Lung (tissue), 12 donors: ENCODE measurements around the gene ZNF267. TPM values are rescaled to one million over a fixed set of nuclear protein-coding genes. Genes with fewer than 3 reads are reported as not detected.
"Not testable (repeated sequence)": the region's sequence is repeated elsewhere in the genome, so short reads cannot be mapped to it uniquely, and the experiment has no call there.

Experiments
- ATAC-seq: fragments of 200-7000 bp; cut with Tn5 transposase; one replicate; pipeline ENCODE4 v1.9.1; 2020; ENCODE audit warnings: moderate number of reproducible peaks; ENCODE audit not compliant: insufficient read depth, low FRiP score
- DNase-seq, 3 donors: peaks; one replicate each; pipeline ENCODE4 v3.0.0-alpha.2; 2013 to 2017
- H3K27ac ChIP-seq, 2 donors: one replicate each; pipeline ENCODE4 v1.5.1; 2013; ENCODE audit warnings: mild to moderate bottlenecking in 2 of 2, moderate library complexity in 2 of 2, control low read depth in 1 of 2, inconsistent platforms in 1 of 2, low read depth in 1 of 2, low read length in 1 of 2
- H3K27me3 ChIP-seq, 3 donors: one replicate each; pipeline ENCODE4 v1.5.1; 2013; ENCODE audit warnings: low read length in 2 of 3; ENCODE audit not compliant: control insufficient read depth in 3 of 3, insufficient read depth in 3 of 3
- H3K36me3 ChIP-seq, 4 donors: one replicate each; pipeline ENCODE4 v1.5.1; 2013; ENCODE audit warnings: low read length in 4 of 4, mild to moderate bottlenecking in 1 of 4, moderate library complexity in 1 of 4; ENCODE audit not compliant: control insufficient read depth in 4 of 4, insufficient read depth in 4 of 4
- H3K4me1 ChIP-seq, 5 donors: one replicate each; pipeline ENCODE4 v1.5.1; 2013; ENCODE audit warnings: low read length in 5 of 5, mild to moderate bottlenecking in 2 of 5, moderate library complexity in 1 of 5; ENCODE audit not compliant: control insufficient read depth in 5 of 5, insufficient read depth in 5 of 5
- H3K4me3 ChIP-seq: one replicate; pipeline ENCODE4 v1.5.1; 2013; ENCODE audit warnings: mild to moderate bottlenecking, control low read depth, moderate library complexity
- H3K9ac ChIP-seq, 2 donors: one replicate each; pipeline ENCODE4 v1.5.1; 2013; ENCODE audit warnings: low read length in 2 of 2, control low read depth in 1 of 2; ENCODE audit not compliant: insufficient read depth in 1 of 2
- H3K9me3 ChIP-seq, 4 donors: one replicate each; pipeline ENCODE4 v1.5.1; 2013; ENCODE audit warnings: low read length in 3 of 4, mild to moderate bottlenecking in 1 of 4, moderate library complexity in 1 of 4; ENCODE audit not compliant: control insufficient read depth in 4 of 4, insufficient read depth in 3 of 4
- CTCF ChIP-seq: IDR thresholded peaks from 2 replicates; pipeline ENCODE4 v1.5.1; 2012; ENCODE audit warnings: mild to moderate bottlenecking; ENCODE audit errors: control extremely low read depth, extremely low read depth
- WGBS, 2 donors: extraction: QIAGEN DNeasy Blood & Tissue Kit; methylation state at CpG; one replicate each; pipeline ENCODE4 v1.1.7; 2013; 5-methylcytosine and 5-hydroxymethylcytosine counted together
- polyA plus RNA-seq, 2 donors: library from polyadenylated mRNA; stranded (reverse); fragments of 200-250 nt; gene quantifications; one replicate each; pipeline ENCODE4 v1.2.1, GENCODE V29; 2013
- total RNA-seq, 2 donors: library from RNA; depleted of rRNA in 1 of 2; stranded (reverse); fragments of >200 nt in 1 of 2; gene quantifications; one replicate each; pipeline ENCODE4 v1.2.1, GENCODE V29; 2014 to 2021
- donor health status: control.
- donor health status: control.
- donor health status: Bipolar disorder and iron deficiency.
- donor health status: healthy.
- donor health status: DM: yes; HTN: yes; CAD: no.

ZNF267 gene
- total and polyA plus RNA-seq, 4 donors, result 5.6 to 20.6 (median 20.5) TPM

- no peak for TF ChIP-seq CTCF
- Histone ChIP-seq H3K27ac (no peak overlapping the region), H3K36me3 (no peaks in the 10 kb centered on the region), H3K9me3 (peaks cover 0 to 27% (median 7%) of the 10 kb centered on the region in 4 donors), H3K4me1 (no peaks in the 10 kb centered on the region), H3K9ac (no peak overlapping the region), H3K27me3 (no peaks in the 10 kb centered on the region), H3K4me3 (no peak overlapping the region)
- DNase-seq (no peak), ATAC-seq (no peak)
- WGBS, 2 donors, result 61 to 76% methylated on average over 7 of the region's 7 CpGs
Observed at GRCh38 chr16:31842864-31843263, 30.7 kb upstream of the ZNF267 start.

GRCh38 chr16:31848572-31848971 lies 25.0 kb upstream of the ZNF267 start:
- H3K4me3 ChIP-seq, DNase-seq, H3K27me3 ChIP-seq, H3K4me1 ChIP-seq, H3K27ac ChIP-seq, ATAC-seq, H3K36me3 ChIP-seq, H3K9ac ChIP-seq: not testable (repeated sequence)
- 88 to 90% methylated on average over 2 of the region's 2 CpGs for WGBS, 2 donors
- H3K9me3 ChIP-seq, result peaks cover 0 to 25% (median 10%) of the 10 kb centered on the region in 4 donors

- no peaks in the 10 kb centered on the region for H3K4me1 ChIP-seq
- DNase-seq (no peak), ATAC-seq (no peak)
- H3K27me3 ChIP-seq, result no peaks in the 10 kb centered on the region
- H3K4me3 ChIP-seq, result no peak overlapping the region
- no peaks in the 10 kb centered on the region for H3K36me3 ChIP-seq
- no peak overlapping the region for H3K27ac ChIP-seq
- WGBS, 2 donors, result 70 to 91% methylated on average over 2 of the region's 2 CpGs
- no peak for TF ChIP-seq CTCF
- H3K9me3 ChIP-seq, result peaks cover 0 to 14% (median 5%) of the 10 kb centered on the region in 4 donors
- H3K9ac ChIP-seq, result no peak overlapping the region
Observed at GRCh38 chr16:31853291-31853690, 20.3 kb upstream of the ZNF267 start.

GRCh38 chr16:31860508-31860907 lies 13.1 kb upstream of the ZNF267 start:
- TF ChIP-seq CTCF, result no peak
- Histone ChIP-seq H3K4me3 (no peak overlapping the region), H3K27me3 (peaks cover 0 to 7% (median 0%) of the 10 kb centered on the region in 3 donors), H3K36me3 (no peaks in the 10 kb centered on the region), H3K9ac (no peak overlapping the region), H3K4me1 (no peaks in the 10 kb centered on the region), H3K27ac (no peak overlapping the region), H3K9me3 (no peaks in the 10 kb centered on the region)
- DNase-seq, result no peak
- ATAC-seq, result no peak
- 72 to 85% methylated on average over 3 of the region's 3 CpGs for WGBS, 2 donors
